DND-41 (cell line): ENCODE data around the gene NLRP7.

Experiments used
- CTCF ChIP-seq: IDR thresholded peaks from 2 replicates; pipeline ENCODE4 v1.5.1; 2012; ENCODE audit warnings: borderline replicate concordance, low read length, moderate library complexity, mild to moderate bottlenecking; ENCODE audit not compliant: poor library complexity, severe bottlenecking; ENCODE audit errors: extremely low read depth
- EZH2 ChIP-seq: IDR thresholded peaks from 3 replicates; pipeline ENCODE4 v1.6.1; 2012; ENCODE audit warnings: borderline replicate concordance, low read depth, mild to moderate bottlenecking, moderate library complexity, low read length, inconsistent platforms; ENCODE audit not compliant: severe bottlenecking

- TF ChIP-seq EZH2 (no peak), CTCF (no peak)
These were observed 8.4 kb downstream of the NLRP7 start for GRCh38 chr19:54938906-54939305.
